HG02763 (cell line): Measurements from ENCODE around the gene TMEM181.
"Not testable (repeated sequence)": the region's sequence is repeated elsewhere in the genome, so short reads cannot be mapped to it uniquely, and the experiment has no call there.

Source experiments
- ATAC-seq: cut with Tn5 transposase; IDR thresholded peaks from one replicate; pipeline ENCODE4 v1.9.1; 2021; ENCODE audit warnings: mild to moderate bottlenecking, moderate library complexity; ENCODE audit not compliant: unreplicated experiment

Gene TMEM181

DNA sequence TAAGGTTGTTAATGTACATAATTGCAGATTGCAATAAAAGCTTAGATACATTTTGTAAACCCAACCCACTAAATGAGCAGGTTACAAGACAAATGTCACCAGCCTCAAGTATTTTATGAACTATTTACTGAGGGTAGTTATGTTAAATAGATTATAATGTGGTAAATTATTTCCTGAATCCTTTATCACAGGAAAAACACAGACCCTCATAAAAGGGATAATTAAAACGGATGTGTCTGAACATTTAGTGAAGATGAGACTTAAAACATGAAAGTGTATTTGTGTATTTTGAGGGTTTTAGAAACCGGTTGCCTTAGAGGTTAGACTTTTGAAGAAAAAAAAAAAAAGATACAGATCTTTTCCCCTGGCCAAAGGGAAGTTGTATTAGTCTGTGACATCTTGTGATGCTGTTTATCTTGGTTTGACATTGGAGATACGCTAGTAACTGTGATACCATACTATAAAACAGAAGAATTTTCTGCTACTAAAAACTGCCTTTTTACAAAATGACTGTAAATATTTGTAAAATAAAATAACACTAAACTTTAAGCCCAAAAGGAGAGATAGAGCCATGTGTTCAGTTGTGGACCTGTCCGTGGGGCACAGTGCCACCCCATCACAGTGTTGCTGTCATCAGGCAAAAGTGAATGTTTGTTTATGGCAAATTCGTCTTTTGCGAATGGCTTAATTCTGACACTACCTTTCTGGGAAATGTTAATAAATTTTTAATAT, 75.0 kb downstream of the TMEM181 start:
- ATAC-seq, result no peak

DNA sequence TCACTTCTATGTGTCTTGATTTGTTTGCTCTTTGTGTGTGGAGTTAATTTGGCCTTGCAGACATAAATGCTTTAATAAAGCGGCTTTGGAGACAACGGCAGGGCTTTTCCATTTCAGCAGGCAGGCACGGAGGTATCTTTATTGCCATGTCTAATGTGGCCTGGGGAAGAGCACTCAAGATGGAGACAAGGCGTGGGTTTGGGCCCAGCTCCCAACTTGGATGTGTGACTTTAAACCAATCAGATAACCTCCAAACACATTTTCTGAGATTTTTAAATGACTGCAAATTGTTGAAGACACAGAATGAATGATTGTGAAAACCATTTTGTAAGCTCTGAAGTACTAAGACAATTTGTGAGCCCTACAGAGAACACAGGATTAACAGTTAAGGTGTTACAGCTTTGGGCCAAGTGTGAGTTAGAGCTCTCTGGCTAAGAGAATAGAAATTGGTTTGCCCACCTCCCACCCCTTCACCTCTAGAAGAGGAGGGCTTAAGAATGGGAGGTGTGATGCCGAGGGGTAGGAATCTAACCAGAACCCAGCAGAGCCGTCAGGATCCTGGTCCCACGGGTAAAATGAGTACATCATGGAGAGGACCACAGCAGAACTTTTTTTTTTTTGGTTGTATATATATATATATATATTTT, 75.7 kb downstream of the TMEM181 start:
- no peak for ATAC-seq

DNA sequence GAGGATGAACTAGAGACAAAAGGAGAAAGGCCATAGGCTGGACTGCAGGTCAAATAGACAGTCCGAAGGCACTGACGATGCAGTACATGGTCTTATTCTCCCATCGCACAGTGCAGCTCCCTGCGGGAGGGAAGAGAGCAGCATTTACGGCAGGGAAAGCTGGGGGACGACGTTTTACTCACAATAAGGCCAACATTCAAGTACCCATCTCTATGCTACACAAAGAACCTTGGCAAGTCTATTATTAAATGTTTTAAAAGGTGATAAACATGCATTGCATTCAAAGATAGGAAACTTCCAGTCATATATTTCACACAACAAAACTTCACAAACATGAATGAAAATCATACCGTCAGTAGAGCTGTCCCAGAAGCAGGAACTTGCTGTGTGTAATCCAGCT, 76.9 kb downstream of the TMEM181 start:
- no peak for ATAC-seq

DNA sequence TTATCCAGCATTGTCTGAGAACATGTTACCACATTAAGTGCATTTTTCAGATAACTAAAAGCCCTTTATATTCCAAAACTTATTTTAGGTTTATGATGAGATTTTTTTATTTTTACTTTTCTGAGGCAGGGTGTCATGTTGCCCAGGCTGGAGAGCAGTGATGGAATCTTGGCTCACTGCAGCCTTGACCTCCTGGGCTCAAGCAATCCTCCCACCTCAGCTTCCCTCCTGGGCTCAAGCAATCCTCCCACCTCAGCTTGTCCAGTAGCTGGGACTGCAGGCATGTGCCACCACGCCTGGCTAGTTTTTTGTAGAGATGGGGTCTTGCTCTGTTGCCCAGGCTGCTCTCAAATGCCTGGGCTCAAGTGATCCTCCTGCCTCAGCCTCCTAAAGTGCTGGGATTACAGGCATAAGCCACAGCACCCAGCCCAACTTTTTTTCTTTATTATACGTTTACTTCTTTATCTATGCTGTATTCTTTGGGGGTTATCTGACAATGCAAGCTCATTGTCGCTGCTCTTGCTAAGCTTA, 78.5 kb downstream of the TMEM181 start:
- no peak for ATAC-seq

DNA sequence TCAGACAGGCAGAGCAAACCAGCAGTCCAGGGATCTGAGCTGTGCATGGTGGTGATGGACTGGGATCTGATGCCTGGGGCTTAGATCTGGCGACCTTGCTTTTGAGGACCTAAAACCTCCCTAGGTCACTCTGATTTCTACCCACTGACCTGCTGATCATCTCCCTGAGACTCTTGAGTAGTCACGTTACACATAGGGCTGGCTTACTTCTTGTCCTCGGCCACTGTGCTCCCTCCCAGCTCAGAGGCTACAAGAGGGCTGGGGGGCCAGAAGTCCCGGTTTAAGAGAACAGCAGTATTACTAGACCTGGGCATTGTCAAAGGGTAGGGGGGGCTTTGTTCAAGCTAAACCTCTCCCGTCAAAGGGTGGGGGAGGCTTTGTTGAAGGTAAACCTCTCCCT, 79.2 kb downstream of the TMEM181 start:
- ATAC-seq, result no peak

DNA sequence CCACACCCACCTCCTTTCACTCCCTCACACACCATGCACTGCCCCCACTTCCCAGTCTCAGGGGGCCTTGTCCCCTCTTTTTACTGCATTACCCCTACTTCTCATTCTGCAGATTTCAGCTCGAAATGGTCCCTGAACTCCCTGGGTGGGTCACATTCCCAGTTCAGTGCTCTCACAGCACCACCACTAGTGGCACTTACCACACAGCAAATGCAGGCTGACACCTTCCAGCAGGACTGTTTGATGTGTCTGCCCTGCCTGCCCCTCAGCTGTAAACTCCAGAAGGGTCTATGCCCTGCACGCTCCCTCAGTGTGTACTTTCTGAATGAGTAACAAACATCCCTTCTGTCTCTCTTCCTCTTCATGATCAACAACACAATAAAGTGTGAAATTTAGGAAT, 80.6 kb downstream of the TMEM181 start:
- no peak for ATAC-seq

DNA sequence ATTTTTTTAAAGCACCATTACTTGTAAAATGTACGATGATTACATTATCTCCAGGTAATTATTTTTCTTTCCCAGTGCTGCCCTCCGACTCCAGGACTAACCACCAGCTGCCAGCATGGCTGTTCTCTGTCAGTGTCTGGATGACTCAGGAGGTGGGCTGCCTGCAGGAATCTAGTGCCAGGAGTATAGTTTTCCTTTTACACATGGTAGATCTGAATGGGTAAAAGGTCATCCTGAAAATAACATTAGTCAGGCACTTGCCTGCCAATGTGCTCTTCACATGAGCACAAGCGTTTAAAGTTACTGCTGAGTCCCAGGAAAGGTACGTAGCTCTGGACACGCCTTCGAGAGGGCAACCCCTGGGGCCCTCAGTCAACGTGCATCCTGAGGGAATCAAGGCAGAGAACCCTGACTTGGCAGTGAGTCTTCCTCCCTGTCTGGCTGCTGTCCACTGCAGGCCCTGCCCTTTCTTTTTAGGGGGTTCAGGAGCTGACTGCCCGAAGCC, 82.3 kb downstream of the TMEM181 start:
- ATAC-seq, result no peak

DNA sequence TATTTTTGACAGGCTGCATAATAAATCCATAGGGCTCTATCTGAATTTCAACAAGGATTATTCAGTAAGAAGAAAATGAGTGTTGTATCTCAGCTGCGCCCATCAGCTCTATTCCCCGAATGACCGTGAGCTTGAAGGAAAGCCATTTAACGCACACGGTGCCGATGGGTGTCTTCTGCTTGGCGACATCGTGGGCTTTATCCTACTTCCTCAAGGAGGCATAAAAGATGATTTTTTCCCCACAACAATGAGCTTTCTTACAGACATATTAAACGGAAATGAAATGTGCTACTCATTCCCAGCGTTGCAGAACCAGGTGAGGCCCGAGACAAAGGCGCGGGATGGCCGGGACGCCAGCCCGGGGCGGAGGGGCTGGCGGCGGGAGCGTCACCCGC, 83.9 kb downstream of the TMEM181 start:
- no peak for ATAC-seq

DNA sequence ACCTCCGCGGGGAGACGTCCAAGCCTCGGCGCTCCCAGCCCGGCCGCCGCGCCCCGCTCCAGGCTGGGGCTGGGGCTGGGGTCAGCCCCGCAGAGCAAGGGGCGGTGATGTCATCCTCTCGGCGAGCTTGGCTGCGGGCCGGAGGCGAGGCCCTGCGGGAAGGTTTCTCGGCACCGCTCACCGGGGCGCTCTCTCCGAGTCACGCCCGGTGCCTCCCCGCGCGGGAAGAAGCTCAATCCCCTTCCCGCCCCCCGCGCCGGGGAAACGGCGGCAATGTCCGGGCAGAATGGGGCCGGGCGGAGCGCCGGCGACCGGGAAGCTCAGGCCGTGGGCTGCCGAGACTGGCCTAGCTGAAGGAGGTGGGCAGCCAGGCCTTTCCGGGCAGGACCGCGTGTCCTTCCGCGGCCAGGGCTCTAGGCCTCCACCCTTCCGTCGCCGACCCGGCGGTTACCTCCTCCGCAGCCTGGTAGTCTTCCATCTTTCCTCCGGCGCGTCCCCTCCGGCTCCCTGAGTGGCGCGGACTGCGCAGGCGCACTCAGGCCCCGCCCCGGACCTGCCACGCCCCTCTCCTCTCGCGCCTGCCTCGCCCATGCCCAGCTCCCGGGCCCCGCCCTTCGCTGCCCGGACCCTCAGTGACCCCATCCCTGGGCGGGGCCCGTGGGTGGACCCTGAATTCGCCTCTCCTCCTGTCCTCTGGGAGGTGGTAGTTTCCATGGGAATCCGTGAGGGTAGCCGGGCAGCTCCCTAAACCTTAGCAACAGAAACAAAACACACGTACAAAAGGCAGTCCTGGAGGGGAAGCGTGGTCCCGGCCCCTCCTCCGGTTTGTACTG, 84.6 kb downstream of the TMEM181 start, which contains the start of gene DYNLT1:
Gene DYNLT1, minus strand, starts transcription at position 513 of the 833 bp plus-strand sequence. Its CDS starts 35 bp downstream, at position 478.
- ATAC-seq, result peak; percentile 70

DNA sequence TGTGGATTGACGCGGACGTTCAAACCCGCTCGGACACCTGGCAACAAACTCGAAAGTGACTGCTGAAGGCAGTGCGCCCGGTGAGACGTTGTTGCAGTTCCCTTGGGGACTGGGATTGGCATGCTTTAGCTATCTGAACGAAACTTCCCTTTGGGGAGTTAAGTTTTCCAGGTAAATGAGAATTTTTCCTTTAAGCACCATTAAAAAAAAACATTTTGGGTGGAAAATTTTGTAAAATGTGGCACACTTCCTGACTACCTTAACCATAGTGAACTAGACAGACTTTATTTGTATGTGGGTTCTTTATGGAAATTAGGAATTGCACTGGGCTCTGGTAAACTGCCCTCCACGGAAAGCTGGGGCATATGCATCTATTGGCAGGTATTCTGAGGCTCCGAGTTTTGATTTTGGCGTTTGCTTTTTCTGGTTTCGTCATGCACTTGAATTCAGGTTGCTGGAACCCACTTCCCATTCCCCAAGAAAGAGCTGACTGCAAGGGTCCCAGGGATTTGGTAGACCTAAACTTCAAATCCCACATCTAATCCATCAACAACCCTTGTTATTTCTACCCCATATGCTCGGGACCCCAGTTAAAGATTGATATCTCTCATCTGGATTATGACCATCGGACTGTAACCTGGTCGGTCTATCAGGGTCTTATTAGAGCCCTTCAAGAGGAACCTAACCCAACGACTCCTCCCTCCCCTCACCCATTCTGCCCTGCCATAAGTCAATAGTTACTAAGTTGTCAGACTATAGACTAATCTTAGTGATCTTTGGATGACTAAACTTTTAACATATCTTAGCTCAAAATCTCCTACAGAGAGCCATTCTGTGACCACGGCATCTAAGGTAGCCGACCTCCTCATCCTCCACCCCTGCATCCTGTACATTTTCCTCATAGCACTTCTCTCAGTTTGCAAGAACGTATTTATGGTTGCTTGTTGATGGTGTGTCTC, 85.5 kb downstream of the TMEM181 start:
- no peak for ATAC-seq

DNA sequence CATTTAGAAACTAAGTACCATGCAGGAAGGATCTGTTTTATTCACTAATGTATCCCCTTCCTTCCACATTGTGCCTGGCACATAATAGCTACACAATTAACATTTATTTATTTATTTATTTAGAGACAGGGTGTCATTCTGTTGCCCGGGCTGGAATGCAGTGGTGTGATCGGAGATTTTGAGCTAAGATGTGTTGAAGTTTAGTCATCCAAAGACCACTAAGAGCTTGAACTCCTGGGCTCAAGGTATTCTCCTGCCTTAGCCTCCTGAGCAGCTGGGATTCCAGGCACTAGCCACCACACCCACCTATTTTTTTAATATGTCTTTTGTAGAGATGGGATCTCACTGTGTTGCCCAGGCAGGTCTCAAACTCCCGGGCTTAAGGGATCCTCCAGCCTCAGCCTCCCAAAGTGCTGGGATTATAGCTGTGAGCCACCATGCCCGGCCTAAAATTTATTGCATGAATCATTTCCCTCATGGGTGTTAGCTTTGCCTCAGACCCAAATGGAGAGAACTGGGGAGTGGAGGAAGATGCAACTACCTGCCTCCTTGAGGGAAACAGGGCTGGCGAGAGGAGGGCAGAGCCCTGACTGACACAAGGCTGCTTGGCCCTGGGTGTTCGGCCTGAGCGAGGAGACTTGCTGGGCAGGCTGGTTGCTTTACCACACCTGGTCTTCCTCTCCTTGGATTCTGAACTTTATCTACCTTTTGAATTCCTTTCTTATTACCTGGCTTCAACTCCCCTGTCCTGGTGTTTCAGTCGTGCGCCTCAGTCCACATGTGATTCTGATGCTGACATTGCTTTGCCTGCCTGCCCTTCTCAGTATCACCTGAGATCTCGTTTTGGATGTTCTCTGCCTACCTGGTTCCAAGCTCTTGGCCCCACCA, 86.4 kb downstream of the TMEM181 start:
- ATAC-seq, result no peak

DNA sequence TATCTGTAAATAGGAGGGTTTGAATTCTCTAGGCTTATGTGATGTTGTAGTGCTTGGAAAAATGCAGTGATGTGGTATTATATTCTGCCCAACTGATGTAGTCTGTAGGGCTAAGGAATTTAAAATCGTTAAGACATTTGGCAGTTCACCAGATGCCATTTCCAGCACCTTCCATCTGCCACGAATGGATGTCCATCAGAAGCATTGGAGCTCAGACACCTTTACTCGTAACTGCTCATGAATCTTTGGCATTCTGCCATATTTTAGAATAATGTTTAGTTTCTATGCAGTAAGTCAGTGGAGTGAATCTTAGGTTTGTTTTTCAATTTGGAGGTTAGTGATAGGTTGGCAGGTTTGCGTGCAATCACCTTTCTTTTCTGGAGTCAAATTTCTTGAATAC, 87.6 kb downstream of the TMEM181 start:
- ATAC-seq, result no peak

DNA sequence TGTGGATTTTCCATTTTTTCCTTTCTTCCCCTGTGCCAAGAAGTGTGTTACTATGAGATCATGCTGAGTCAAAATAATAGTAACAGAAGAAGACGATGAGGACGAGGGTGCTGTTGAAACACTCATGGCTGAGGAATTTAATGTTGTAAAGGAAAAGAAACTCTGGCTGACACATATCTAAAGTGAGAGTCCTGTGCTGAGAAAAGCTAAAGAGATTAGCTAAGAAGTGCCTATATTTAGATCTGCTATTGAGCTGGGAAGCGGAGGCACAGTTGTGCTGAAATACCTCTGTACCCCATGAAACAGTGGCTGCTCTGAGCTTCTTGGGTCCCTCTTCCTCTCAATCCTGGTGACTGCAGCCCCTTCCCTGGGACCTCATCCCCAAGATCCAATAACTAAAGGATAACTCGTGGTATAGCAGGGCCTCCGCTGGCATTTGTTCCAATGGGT, 88.8 kb downstream of the TMEM181 start:
- no peak for ATAC-seq

DNA sequence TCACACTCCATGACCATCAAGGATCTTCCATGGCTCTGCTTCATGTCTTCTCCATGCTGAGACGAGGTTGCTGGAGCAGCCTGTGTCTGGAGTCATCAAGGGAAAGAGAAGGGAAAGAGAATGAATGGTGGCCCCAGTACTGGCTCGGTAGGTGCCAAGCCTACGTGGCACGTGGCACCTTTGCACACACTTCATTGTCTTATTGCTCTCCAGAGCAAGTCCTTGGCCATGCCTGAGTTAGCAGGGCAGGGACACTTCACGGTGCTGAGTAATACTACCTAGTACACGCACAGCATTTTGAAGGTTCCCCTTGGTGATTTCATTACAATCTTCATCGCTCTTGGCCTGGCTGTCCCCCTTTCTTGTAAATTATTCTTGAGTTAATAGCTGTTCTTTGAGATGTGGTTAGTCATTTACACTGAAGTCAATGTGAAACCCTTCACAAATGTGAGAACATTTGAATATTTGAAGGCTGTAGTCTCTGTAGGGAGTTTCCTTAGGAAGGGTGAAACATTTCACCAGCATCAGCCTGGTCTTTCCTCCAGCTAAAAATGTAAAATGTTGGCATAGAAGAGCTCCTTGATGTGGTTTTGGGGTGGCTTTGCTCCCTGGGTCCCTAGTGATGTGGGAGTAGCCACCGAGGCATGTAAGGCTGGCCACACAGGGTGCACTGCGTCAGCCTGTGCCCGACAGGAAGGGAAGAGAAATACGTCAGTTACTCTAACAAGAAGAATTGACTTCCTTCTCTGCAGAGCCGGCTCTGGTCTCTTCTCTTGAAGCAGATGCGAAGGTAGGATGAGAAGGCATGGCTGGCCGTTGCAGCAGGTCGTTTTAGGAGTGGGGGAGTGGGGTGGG, 89.6 kb downstream of the TMEM181 start, which contains the start of gene SYTL3:
Gene SYTL3, plus strand, starts transcription at position 766 of the 855 bp plus-strand sequence. CDS start 13,215 bp downstream, outside the sequence.
- ATAC-seq, result peak; percentile 49

DNA sequence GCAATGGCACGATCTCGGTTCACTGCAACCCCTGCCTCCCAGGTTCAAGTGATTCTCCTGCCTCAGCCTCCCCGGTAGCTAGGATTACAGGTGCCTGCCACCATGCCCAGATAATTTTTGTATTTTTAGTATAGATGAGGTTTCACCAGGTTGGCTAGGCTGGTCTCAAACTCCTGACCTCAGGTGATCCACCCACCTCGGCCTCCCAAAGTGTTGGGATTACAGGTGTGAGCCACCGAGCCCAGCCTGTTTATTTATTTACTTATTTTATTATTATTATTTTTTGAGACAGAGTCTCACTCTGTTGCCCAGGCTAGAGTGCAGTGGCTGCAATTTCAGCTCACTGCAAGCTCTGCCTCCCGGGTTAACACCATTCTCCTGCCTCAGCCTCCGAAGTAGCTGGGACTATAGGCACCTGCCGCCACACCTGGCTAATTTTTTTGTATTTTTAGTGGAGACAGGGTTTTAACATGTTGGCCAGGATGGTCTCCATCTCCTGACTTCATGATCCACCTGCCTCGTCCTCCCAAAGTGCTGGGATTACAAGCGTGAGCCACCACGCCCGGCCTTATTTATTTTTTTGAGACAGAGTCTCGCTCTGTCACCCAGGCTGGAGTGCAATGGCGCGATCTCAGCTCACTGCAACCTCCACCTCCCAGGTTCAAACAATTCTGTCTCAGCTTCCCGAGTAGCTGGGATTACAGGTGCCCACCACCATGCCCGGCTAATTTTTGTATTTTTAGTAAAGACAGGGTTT, 92.3 kb downstream of the TMEM181 start:
- not testable (repeated sequence) for ATAC-seq

DNA sequence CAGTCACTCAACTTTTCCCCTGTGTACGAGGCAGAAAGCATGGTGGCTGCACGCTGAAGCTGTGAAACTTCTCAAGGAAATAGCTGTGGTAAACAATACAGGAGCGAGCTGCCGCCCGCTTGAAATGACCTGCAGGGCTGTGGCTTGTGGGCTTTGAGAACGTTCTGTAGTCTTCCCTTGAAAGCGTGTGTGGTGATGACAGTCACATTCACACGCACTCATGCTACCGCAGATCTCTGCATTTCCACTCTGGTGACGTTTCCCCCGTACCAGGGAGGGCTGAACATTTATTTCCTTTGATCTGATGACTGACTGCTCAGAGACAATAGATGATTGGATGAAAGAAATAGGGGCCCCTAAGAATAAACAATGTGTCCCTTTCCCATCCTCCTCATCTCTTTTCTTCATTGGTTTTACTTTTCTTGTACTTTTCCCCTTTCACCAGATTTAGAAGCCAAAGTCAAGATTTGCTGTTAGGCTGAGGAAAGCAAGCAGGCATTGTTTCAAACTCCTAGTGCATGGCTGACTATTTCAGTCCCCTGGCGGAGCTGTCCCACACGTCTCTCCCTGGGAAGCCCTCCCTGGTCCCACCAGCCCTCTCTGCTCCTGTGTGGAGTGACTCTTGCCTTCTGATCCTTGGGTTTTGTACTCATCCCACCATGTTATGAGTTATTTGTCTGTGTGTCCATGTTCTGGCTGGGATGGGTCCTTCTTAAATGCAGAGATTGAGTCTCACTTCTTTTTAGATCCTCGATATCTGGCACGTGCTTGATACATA, 93.9 kb downstream of the TMEM181 start:
- ATAC-seq, result peak; percentile 55
